Body of pancreas (tissue), 4 donors: ENCODE measurements around the gene AIFM2. TPM values are rescaled to one million over a fixed set of nuclear protein-coding genes. Genes with fewer than 3 reads are reported as not detected.

Experiments
- ATAC-seq: fragments of 150-250 bp; one replicate; pipeline ENCODE4 v1.9.1; 2016
- DNase-seq, 4 donors: peaks; one replicate each; pipeline ENCODE4 v3.0.0-alpha.2; 2019
- H3K27ac ChIP-seq, 4 donors: fragments of 200-600 bp; sonication (generic); 1 replicate in 3 of 4; 2 replicates in 1 of 4; pipeline versions ENCODE4 v1.5.1 to v1.6.1; 2016 to 2019; ENCODE audit warnings: mild to moderate bottlenecking in 1 of 4, mixed read lengths in 1 of 4, moderate library complexity in 1 of 4
- H3K27me3 ChIP-seq, 2 donors: fragments of 200-600 bp; sonication (generic); one replicate each; pipeline ENCODE4 v1.6.0; 2016; ENCODE audit warnings: mild to moderate bottlenecking in 1 of 2
- H3K36me3 ChIP-seq, 2 donors: fragments of 200-600 bp; sonication (generic); replicated peaks in 1 of 2; 2 replicates each; pipeline ENCODE4 v1.5.1; 2016; ENCODE audit warnings: low read depth in 2 of 2; ENCODE audit not compliant: insufficient read depth in 1 of 2
- H3K4me1 ChIP-seq: fragments of 200-600 bp; sonication (generic); one replicate; pipeline ENCODE4 v1.6.0; 2016
- H3K4me3 ChIP-seq, 2 donors: fragments of 200-600 bp; sonication (generic); 1 replicate in 1 of 2; 2 replicates in 1 of 2; pipeline ENCODE4 v1.5.1; 2016 to 2019
- H3K9me3 ChIP-seq, 3 donors: fragments of 200-600 bp; sonication (generic); 1 replicate in 2 of 3; 2 replicates in 1 of 3; pipeline ENCODE4 v1.5.1; 2016
- CTCF ChIP-seq, 7 experiments: fragments of 450-650 bp in 4 of 7; fragments of 200-600 bp in 3 of 7; sonication (generic) in 3 of 7; IDR thresholded peaks; one replicate each; pipeline ENCODE4 v1.5.1; 2016 to 2019; ENCODE audit warnings: antibody characterized with exemption in 7 of 7
- POLR2A ChIP-seq, 3 donors: fragments of 450-650 bp; IDR thresholded peaks; one replicate each; pipeline ENCODE4 v1.6.1; 2016; ENCODE audit warnings: antibody characterized with exemption in 3 of 3, mild to moderate bottlenecking in 2 of 3
- WGBS, 2 donors: methylation state at CpG; one replicate each; pipeline ENCODE4 v1.1.5; 2017; 5-methylcytosine and 5-hydroxymethylcytosine counted together
- intact Hi-C: fragments of 100-400 bp; cut with DNase I; formaldehyde crosslinking; loops from one replicate; pipeline ENCODE4 v1.15.1; 2023
- total RNA-seq, 2 donors: library from RNA; depleted of rRNA; stranded (reverse); fragments of >200 nt; gene quantifications; one replicate each; pipeline ENCODE4 v1.1.0, GENCODE V29; 2016

AIFM2 gene
- total RNA-seq, 2 donors from 2014 or later = 4.2 to 12.2 TPM

DNA sequence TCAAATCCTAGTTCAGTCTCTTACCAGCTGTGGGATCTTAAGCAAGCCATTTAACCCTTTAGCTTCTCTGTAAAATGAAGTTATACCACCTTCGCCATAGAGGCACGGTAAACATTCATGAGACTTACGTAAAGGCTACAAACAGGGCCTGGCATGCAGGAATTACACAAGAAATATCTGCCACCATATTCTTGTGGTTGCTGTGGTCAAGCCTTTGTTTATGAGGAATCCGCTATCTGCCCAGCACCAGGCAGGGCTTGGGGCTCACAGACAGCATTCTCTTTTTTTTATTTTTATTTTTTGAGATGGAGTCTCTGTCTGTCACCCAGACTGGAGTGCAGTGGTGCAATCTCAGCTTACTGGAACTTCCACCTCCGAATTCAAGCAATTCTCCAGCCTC, 9.9 kb downstream of the AIFM2 start:
- Histone ChIP-seq H3K27me3 (no peaks in the 10 kb centered on the region), H3K9me3 (no peaks in the 10 kb centered on the region), H3K4me3 (no peak overlapping the region), H3K27ac (no peak overlapping the region), H3K36me3 (no peaks in the 10 kb centered on the region), H3K4me1 (no peaks in the 10 kb centered on the region)
- 78 to 96% methylated on average over 5 of the region's 5 CpGs for WGBS, 2 donors
- ATAC-seq (no peak), DNase-seq (no peak)
- TF ChIP-seq POLR2A (IDR thresholded peaks at IDR 0.05) (no peak), CTCF (IDR thresholded peaks at IDR 0.05) (no peak)
- intact Hi-C loops = no loop called here

GRCh38 chr10:70121281-70121949, 11.2 kb downstream of the AIFM2 start:
- WGBS, 2 donors = 86 to 93% methylated on average over 11 of the region's 11 CpGs
- DNase-seq = no peak
- Histone ChIP-seq H3K27ac (no peak overlapping the region), H3K4me1 (no peaks in the 10 kb centered on the region), H3K4me3 (no peak overlapping the region), H3K9me3 (no peaks in the 10 kb centered on the region), H3K27me3 (no peaks in the 10 kb centered on the region), H3K36me3 (no peaks in the 10 kb centered on the region)
- TF ChIP-seq CTCF (IDR thresholded peaks at IDR 0.05) = no peak
- no peak for TF ChIP-seq POLR2A (IDR thresholded peaks at IDR 0.05)
- ATAC-seq = no peak
- intact Hi-C loops = no loop called here

DNA sequence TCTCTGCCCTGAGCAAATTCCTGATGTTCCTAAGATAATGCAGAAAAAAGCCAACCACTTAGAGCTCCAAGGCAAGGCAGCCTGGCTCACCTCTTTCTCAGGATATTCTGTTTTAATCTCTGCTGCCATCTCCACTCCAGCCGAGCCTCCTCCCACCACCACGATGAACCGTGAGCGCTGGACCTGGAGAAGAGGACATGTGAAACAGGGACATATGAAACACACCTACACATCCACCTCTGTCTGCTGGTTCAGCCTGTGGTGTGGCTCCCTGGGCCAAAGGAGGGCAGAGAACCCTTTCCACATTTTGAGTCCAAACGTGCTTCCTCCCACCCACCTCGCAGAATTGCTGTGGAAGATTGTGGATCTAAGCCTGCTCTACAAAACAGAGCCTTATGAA, 12.2 kb downstream of the AIFM2 start:
- TF ChIP-seq POLR2A (IDR thresholded peaks at IDR 0.05) = no peak
- no peak for TF ChIP-seq CTCF (IDR thresholded peaks at IDR 0.05)
- DNase-seq = no peak
- WGBS, 2 donors = 86 to 87% methylated on average over 6 of the region's 6 CpGs
- H3K27ac ChIP-seq = no peak overlapping the region
- H3K4me1 ChIP-seq = no peaks in the 10 kb centered on the region
- H3K9me3 ChIP-seq = no peaks in the 10 kb centered on the region
- H3K36me3 ChIP-seq = no peaks in the 10 kb centered on the region
- ATAC-seq = no peak
- H3K27me3 ChIP-seq = no peaks in the 10 kb centered on the region
- intact Hi-C loops = no loop called here
- no peak overlapping the region for H3K4me3 ChIP-seq

DNA sequence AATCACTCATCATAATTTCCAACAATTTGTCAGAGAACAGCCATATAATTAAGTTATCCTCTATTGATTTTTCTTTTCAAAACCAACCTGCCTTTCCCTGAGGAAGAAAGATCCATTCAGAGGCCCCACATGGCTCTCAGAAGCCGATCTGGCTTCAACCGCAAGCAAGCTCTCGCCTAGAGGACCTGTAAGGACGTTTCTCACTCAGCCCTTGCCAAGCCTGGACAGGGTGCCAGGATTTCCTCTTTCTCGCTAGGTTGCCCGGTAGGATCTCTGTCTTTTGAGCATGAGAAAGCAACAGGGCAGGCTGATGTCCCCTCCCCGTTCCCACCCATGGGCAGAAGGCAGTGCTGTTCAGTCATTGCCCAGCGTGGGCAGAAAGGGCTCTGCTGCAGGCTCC, 13.0 kb downstream of the AIFM2 start:
- intact Hi-C loops = no loop called here
- Histone ChIP-seq H3K27ac (no peak overlapping the region), H3K4me1 (no peaks in the 10 kb centered on the region), H3K9me3 (no peaks in the 10 kb centered on the region), H3K27me3 (no peaks in the 10 kb centered on the region), H3K4me3 (no peak overlapping the region), H3K36me3 (peaks cover 0 to 3% of the 10 kb centered on the region in 2 donors)
- WGBS, 2 donors = 59 to 67% methylated on average over 8 of the region's 8 CpGs
- TF ChIP-seq POLR2A (IDR thresholded peaks at IDR 0.05) = no peak
- no peak for TF ChIP-seq CTCF (IDR thresholded peaks at IDR 0.05)
- ATAC-seq (no peak), DNase-seq (no peak)

- DNase-seq = no peak
- intact Hi-C loops = no loop called here
- no peak for TF ChIP-seq CTCF (IDR thresholded peaks at IDR 0.05)
- TF ChIP-seq POLR2A (IDR thresholded peaks at IDR 0.05) = no peak
- no peaks in the 10 kb centered on the region for H3K9me3 ChIP-seq
- ATAC-seq = no peak
- H3K36me3 ChIP-seq = peaks cover 0 to 3% of the 10 kb centered on the region in 2 donors
- no peaks in the 10 kb centered on the region for H3K4me1 ChIP-seq
- no peak overlapping the region for H3K27ac ChIP-seq
- 81 to 82% methylated on average over 7 of the region's 7 CpGs for WGBS, 2 donors
- H3K27me3 ChIP-seq = no peaks in the 10 kb centered on the region
- H3K4me3 ChIP-seq = no peak overlapping the region
Measured at GRCh38 chr10:70119197-70119596, 13.4 kb downstream of the AIFM2 start.
